K562 (cell line): ENCODE results near the gene CTSL. TPM values are rescaled to one million over a fixed set of nuclear protein-coding genes. Genes with fewer than 3 reads are reported as not detected.

Experiments used
- ATAC-seq: fragments of 200-7000 bp; cut with Tn5 transposase; 3 replicates; pipeline ENCODE4 v1.9.1; 2020; ENCODE audit warnings: moderate library complexity
- BruUV-seq: library from RNA; stranded (reverse); fragments of 400-500 nt; replicated peaks from 2 replicates; lab custom pipeline; 2021; lab: Mats Ljungman, UMichigan
- CTCF ChIA-PET: fragments of 300-600 bp; formaldehyde crosslinking; extraction: SDS; loops from one replicate; lab custom pipeline; 2021; ENCODE audit warnings: low intra/inter-chr PET ratio; lab: Yijun Ruan, JAX
- POLR2A ChIA-PET: fragments of 300-600, 350-650 bp; sonication (Branson Sonifier 250); formaldehyde crosslinking; extraction: SDS; loops from one replicate; lab custom pipeline; 2021; ENCODE audit warnings: antibody characterized with exemption, inconsistent platforms; lab: Yijun Ruan, JAX
- DNase-seq, 4 experiments: peaks; one replicate each; pipeline versions ENCODE4 v3.0.0 to v3.0.0-alpha.2; 2011 to 2018; ENCODE audit warnings: low spot score in 3 of 4, mixed read lengths in 3 of 4; ENCODE audit errors: extremely low read depth in 1 of 4
- FAIRE-seq: peaks from 2 replicates; lab custom pipeline; 2011; peaks lifted over from hg19 to GRCh38; lab: Jason Lieb, UNC
- H2AFZ ChIP-seq: 2 replicates; pipeline ENCODE4 v1.6.0; 2011; ENCODE audit warnings: low read depth, low read length, control low read depth, inconsistent platforms
- H3K27ac ChIP-seq: fragments of 200-600 bp; 3 replicates; pipeline ENCODE4 v1.8.0; 2011; ENCODE audit warnings: low read depth, mild to moderate bottlenecking, control low read depth, inconsistent platforms, low read length, moderate library complexity, mixed read lengths; ENCODE audit errors: extremely low read depth
- H3K27me3 ChIP-seq, 2 experiments: fragments of 300-600 bp in 1 of 2; 2 replicates in 1 of 2; 3 replicates in 1 of 2; pipeline versions ENCODE4 v1.6.0 to v1.8.0; 2011; ENCODE audit warnings: inconsistent platforms in 2 of 2, low read length in 2 of 2, mild to moderate bottlenecking in 1 of 2, mixed read lengths in 1 of 2, moderate library complexity in 1 of 2; ENCODE audit not compliant: control insufficient read depth in 2 of 2, insufficient read depth in 2 of 2
- H3K36me3 ChIP-seq: fragments of 300-600 bp; 3 replicates; pipeline ENCODE4 v1.8.0; 2011; ENCODE audit warnings: mild to moderate bottlenecking, low read length, inconsistent platforms; ENCODE audit not compliant: control insufficient read depth, insufficient read depth
- H3K4me1 ChIP-seq, 2 experiments: fragments of 200-600 bp in 1 of 2; replicated peaks in 1 of 2; 2 replicates in 1 of 2; 3 replicates in 1 of 2; pipeline versions ENCODE4 v1.5.1 to v1.8.0; 2011; ENCODE audit warnings: inconsistent platforms in 2 of 2, low read length in 2 of 2, mild to moderate bottlenecking in 1 of 2, mixed read lengths in 1 of 2, moderate library complexity in 1 of 2; ENCODE audit not compliant: control insufficient read depth in 2 of 2, insufficient read depth in 2 of 2
- H3K4me2 ChIP-seq: 2 replicates; pipeline ENCODE4 v1.6.1; 2011; ENCODE audit warnings: low read length, control low read depth, inconsistent platforms, mixed read lengths; ENCODE audit not compliant: insufficient read depth
- H3K4me3 ChIP-seq: fragments of 200-600 bp; sonication (generic), shearing (Covaris generic); 2 replicates; pipeline ENCODE4 v1.5.1; 2016; ENCODE audit warnings: control low read depth, inconsistent platforms
- H3K79me2 ChIP-seq: fragments of 200-600 bp; 3 replicates; pipeline ENCODE4 v1.8.0; 2011; ENCODE audit warnings: low read length, inconsistent platforms; ENCODE audit not compliant: control insufficient read depth, insufficient read depth
- H3K9ac ChIP-seq, 2 experiments: 2 replicates each; pipeline versions ENCODE4 v1.6.0 to v1.6.1; 2011; ENCODE audit warnings: low read depth in 2 of 2, low read length in 2 of 2, control low read depth in 1 of 2, inconsistent platforms in 1 of 2, mild to moderate bottlenecking in 1 of 2, mixed read lengths in 1 of 2; ENCODE audit not compliant: insufficient read depth in 1 of 2
- H3K9me1 ChIP-seq: one replicate; pipeline ENCODE4 v1.6.0; 2011; ENCODE audit warnings: inconsistent platforms, mild to moderate bottlenecking, low read length, moderate library complexity; ENCODE audit not compliant: control insufficient read depth, insufficient read depth
- H3K9me3 ChIP-seq: replicated peaks from 2 replicates; pipeline ENCODE4 v1.5.1; 2011; ENCODE audit warnings: low read depth, low read length, inconsistent platforms; ENCODE audit not compliant: control insufficient read depth, insufficient read depth
- H4K20me1 ChIP-seq: replicated peaks from 2 replicates; pipeline ENCODE4 v1.6.1; 2011; ENCODE audit warnings: low read length, inconsistent platforms, mixed read lengths; ENCODE audit not compliant: control insufficient read depth, insufficient read depth
- C11orf30 ChIP-seq: fragments of 450-650 bp; IDR thresholded peaks from 2 replicates; pipeline ENCODE4 v1.6.1; 2016; ENCODE audit warnings: low read depth, mild to moderate bottlenecking
- CHD1 ChIP-seq: fragments of 200-600 bp; sonication (generic); IDR thresholded peaks from one replicate; pipeline ENCODE4 v1.6.1; 2012; ENCODE audit warnings: mild to moderate bottlenecking, moderate library complexity, low read length, inconsistent platforms
- E2F8 ChIP-seq: fragments of 450-650 bp; IDR thresholded peaks from 2 replicates; pipeline ENCODE4 v1.7.1; 2018; ENCODE audit warnings: mild to moderate bottlenecking, low read depth; ENCODE audit not compliant: partially characterized antibody
- EZH2 ChIP-seq: IDR thresholded peaks from 2 replicates; pipeline ENCODE4 v1.6.1; 2012; ENCODE audit warnings: low read depth, mild to moderate bottlenecking, inconsistent platforms, low read length, borderline replicate concordance
- THAP12 ChIP-seq: fragments of 250-450 bp; sonication (Bioruptor Pico); IDR thresholded peaks from 2 replicates; pipeline ENCODE4 v1.9.0; 2021; ENCODE audit warnings: mild to moderate bottlenecking, inconsistent platforms
- ZNF445 ChIP-seq: fragments of 250-450 bp; sonication (Bioruptor Pico); IDR thresholded peaks from 2 replicates; pipeline ENCODE4 v1.4.0; 2020; ENCODE audit warnings: low read depth, mild to moderate bottlenecking, moderate library complexity
- ZNF551 ChIP-seq: fragments of 250-450 bp; sonication (Bioruptor Pico); IDR thresholded peaks from 2 replicates; pipeline ENCODE4 v1.5.0; 2021; ENCODE audit warnings: mild to moderate bottlenecking, moderate library complexity
- WGBS: fragments of 100-300 bp; shearing (Covaris generic); methylation state at CpG from one replicate; pipeline ENCODE4 v1.1.6; 2016; ENCODE audit warnings: low coverage, mixed read lengths; ENCODE audit not compliant: insufficient coverage; ENCODE audit errors: missing lambda C conversion rate; 5-methylcytosine and 5-hydroxymethylcytosine counted together
- in situ Hi-C: fragments of 300-500 bp; cut with MboI; formaldehyde crosslinking; loops from 4 replicates; pipeline ENCODE4 v1.15.0; 2018; ENCODE audit warnings: inconsistent platforms, mixed read lengths
- intact Hi-C: fragments of 100-400 bp; cut with micrococcal nuclease; formaldehyde crosslinking; loops from 2 replicates; pipeline ENCODE4 v1.14.2; 2022
- polyA plus RNA-seq, 8 experiments: library from polyadenylated mRNA; depleted of rRNA in 4 of 8; stranded (reverse) in 5 of 8; unstranded in 3 of 8; fragments of >200 nt; fragmentation: Nextera tagmentation in 2 of 8; fragmentation: Illumina TruSeq in 1 of 8; extraction: Ambion mirVana in 2 of 8; extraction: Trizol in 1 of 8; gene quantifications; 2 replicates each; pipeline versions ENCODE4 v1.2.1 to v1.2.3, GENCODE V29; 2011 to 2014; ENCODE audit warnings: inconsistent platforms in 1 of 8, missing spikeins in 1 of 8
- total RNA-seq, 7 experiments: library from RNA; depleted of rRNA in 6 of 7; stranded (reverse); fragments of >200 nt in 6 of 7; fragmentation: Illumina TruSeq in 2 of 7; extraction: Trizol in 2 of 7; gene quantifications; 2 replicates each; pipeline versions ENCODE4 v1.2.1 to v1.2.3, GENCODE V29; 2011 to 2021; ENCODE audit warnings: low replicate concordance in 1 of 7

Gene CTSL
- total and polyA plus RNA-seq, 9 of the 15 experiments (the other 6 are each of a cell fraction or from before 2014, with no cell fraction given) = 55.9 to 165 (median 93.7) TPM

- POLR2A ChIA-PET = interaction anchor here (0.6 to 0.7 kb wide), 2 partner anchors 12 to 23 kb away, joined by 3 to 5 read pairs; no protein-coding TSS in a partner anchor
- no peak for ATAC-seq
- H3K4me3 ChIP-seq = no peak overlapping the region
- H3K4me2 ChIP-seq = no peak overlapping the region
- no peaks in the 10 kb centered on the region for H3K79me2 ChIP-seq
- no TSS peak for BruUV-seq
- H2AFZ ChIP-seq = no peak overlapping the region
- H3K27me3 ChIP-seq = no peaks in the 10 kb centered on the region
- H3K9ac ChIP-seq = no peak overlapping the region
- H3K4me1 ChIP-seq = peaks cover 19 to 37% of the 10 kb centered on the region in 2 experiments; a peak in 4 of 5 replicates
- H3K27ac ChIP-seq = no peak overlapping the region
- 58% methylated on average over 5 of the region's 7 CpGs for WGBS
- H3K9me1 ChIP-seq = peaks cover 3% of the 10 kb centered on the region
- H3K9me3 ChIP-seq = no peaks in the 10 kb centered on the region
- CTCF ChIA-PET = no interaction called here
- TF ChIP-seq ZNF551 (CRISPR knock-in tag) = no peak
- TF ChIP-seq C11orf30 = no peak
- TF ChIP-seq E2F8 = no peak
- TF ChIP-seq THAP12 (CRISPR knock-in tag) = no peak
- TF ChIP-seq EZH2 = no peak
- no peak for TF ChIP-seq CHD1
- TF ChIP-seq ZNF445 (CRISPR knock-in tag) = no peak
- TF ChIP-seq, all 486 proteins: peak for 0
- DNase-seq = no peak
- no peak for FAIRE-seq
- H4K20me1 ChIP-seq = no peaks in the 10 kb centered on the region
- in situ Hi-C loops = no loop called here
- intact Hi-C loops = no loop called here
- H3K36me3 ChIP-seq = peaks cover 17% of the 10 kb centered on the region; the same call in 2 of the 3 replicates
Observed at GRCh38 chr9:87708986-87709728, 16.8 kb upstream of the CTSL start.
